Measurements from ENCODE around the gene PKHD1.
A peak's percentile ranks its signal among the peaks of the same experiment; 100 is the strongest.

The PKHD1 gene, protein sequence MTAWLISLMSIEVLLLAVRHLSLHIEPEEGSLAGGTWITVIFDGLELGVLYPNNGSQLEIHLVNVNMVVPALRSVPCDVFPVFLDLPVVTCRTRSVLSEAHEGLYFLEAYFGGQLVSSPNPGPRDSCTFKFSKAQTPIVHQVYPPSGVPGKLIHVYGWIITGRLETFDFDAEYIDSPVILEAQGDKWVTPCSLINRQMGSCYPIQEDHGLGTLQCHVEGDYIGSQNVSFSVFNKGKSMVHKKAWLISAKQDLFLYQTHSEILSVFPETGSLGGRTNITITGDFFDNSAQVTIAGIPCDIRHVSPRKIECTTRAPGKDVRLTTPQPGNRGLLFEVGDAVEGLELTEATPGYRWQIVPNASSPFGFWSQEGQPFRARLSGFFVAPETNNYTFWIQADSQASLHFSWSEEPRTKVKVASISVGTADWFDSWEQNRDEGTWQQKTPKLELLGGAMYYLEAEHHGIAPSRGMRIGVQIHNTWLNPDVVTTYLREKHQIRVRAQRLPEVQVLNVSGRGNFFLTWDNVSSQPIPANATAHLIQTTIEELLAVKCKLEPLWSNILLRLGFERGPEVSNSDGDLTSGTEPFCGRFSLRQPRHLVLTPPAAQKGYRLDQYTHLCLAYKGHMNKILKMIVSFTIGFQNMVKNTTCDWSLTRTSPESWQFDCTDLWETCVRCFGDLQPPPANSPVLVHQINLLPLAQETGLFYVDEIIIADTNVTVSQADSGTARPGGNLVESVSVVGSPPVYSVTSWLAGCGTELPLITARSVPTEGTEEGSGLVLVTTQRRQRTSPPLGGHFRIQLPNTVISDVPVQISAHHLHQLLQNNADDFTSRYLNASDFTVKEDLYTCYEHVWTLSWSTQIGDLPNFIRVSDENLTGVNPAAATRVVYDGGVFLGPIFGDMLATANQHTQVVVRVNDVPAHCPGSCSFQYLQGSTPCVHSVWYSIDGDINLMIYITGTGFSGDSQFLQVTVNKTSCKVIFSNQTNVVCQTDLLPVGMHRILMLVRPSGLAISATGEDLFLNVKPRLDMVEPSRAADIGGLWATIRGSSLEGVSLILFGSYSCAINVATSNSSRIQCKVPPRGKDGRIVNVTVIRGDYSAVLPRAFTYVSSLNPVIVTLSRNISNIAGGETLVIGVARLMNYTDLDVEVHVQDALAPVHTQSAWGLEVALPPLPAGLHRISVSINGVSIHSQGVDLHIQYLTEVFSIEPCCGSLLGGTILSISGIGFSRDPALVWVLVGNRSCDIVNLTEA (N-terminal part only)

DNA sequence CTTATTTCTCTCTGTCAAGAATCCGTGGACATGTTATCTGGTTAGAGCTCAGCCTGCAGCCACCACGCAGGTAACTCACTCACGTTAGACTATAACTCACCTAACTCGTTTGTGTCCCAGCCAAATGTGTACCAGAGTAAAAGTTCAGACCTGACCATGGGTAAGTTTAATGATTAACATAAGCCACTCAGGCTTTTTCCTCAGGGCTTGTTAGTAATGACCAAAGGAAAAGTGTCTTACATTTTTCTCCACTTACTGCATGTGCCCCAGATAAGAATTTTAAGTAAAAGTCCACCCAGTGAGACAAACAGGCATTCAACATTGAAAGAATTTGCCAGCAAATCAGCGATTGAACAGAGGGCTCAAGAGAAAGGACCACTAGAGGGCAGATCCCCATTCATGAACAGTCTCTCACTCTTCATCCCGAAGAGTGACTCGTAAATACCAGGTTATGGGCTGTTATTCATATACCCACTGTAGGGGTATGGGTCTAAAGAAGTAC lies at the start of gene PKHD1:
TSS of gene PKHD1 (minus strand) at position 116 of the 502 bp plus-strand sequence. CDS start 2,680 bp downstream, outside the sequence.
- DNase-seq = no peak
- peak; percentile 77 for ATAC-seq

DNA sequence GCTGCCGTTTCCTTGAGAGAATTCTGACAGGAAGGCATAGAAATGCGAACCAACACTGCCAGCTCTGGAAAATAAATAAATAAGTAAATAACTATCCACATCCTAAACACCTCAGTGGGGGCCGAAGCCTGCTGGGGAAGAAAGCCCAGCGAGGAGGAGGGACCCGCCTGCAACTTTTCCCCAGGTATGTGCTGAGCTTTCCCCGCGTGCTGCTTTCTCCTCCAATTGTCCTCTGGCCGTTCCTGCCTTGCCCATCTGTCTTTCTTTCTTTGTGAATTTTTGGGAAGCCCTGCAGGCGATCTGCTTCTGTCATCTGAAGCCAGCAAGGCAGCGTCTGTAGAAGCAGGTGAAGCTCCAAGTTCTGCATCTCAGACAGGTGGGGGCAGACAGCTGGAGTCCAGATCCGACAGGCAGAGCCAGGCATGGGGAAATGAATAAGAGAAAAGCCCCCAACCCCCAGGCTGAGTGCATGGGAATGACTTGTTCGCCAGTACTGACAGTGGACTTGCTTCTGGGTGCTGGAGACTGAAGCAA lies 49.6 kb upstream of the PKHD1 start:
- no peak for ATAC-seq
- no peak for DNase-seq

DNA sequence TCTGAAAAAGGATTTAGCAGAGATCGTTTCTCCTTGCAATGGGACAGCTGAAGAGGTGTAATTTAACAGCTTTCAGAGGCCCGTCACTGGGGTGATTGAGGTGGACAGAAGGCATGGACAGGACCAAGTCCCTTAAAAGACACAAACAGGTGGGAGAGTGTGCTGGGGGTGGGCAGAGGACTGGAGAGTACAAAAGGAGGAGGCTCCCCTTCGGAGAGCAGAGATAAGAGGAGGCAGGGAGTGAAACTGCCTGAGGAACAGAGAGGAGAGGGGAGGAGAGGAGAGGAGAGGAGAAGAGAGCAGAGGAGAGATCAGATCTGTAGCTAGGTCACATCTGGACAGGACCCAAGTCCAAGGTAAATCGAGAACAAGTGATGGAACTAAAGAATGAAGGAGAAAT lies 48.6 kb upstream of the PKHD1 start:
- ATAC-seq = no peak
- DNase-seq = no peak

DNA sequence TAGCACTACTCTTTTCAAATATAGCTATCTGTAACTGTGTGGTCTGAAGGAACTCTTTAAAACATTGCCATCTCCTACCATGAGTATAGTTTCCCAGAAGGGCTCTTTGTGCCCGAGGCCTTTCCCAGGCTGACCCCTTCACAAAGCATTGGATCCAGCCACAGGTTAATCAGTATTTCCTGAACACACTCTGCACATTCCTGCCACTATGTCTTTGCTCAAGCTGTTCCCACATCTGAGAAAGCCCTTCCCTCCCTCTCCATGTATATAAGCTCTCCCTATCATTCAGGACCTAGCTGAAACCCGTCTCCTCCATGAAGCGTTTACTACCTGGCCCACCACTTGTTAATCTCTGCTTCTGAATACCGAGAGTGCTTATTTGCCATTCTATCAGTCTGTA lies 47.8 kb upstream of the PKHD1 start:
- no peak for DNase-seq
- ATAC-seq = no peak

DNA sequence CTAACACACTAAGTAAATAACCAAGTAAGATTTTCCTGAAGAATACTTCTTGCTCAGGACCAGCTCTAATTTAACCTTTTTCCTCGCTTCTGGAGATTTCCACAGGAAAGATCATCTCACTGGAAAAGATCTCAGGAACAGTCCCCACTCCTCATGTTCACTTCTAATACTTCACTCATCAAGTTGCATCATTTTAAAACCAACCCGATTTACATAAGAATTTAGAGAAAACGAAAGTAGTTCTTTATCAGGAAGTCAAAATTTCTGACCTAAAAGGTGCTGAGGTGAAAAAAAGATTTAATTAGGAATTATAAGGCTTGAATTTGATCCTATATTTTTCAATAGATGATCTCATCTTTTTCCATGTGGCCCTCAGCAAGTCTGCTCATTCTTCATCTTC lies 46.6 kb upstream of the PKHD1 start:
- ATAC-seq = no peak

DNA sequence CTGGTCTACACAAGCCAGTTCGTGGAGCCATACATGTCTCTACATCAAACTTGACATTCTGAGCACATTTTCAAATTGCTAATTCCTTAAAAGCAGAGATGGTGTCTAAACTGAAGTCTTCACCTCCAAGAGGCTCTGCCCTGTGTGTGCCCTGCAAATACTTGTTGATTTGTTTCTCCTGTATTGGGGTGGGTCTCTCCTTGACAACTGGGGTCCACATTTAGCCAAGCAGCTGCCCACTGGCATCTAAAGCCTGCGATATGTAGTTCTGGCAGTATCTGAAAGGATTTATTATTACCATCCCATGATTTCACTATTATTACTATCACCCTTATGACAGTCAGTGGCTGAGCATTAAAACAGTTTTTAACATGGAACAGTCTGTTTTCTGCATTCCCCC lies 45.9 kb upstream of the PKHD1 start:
- no peak for DNase-seq
- no peak for ATAC-seq

More for the DNA sequence above, 46.6 kb upstream of the PKHD1 start:
- DNase-seq = no peak

DNA sequence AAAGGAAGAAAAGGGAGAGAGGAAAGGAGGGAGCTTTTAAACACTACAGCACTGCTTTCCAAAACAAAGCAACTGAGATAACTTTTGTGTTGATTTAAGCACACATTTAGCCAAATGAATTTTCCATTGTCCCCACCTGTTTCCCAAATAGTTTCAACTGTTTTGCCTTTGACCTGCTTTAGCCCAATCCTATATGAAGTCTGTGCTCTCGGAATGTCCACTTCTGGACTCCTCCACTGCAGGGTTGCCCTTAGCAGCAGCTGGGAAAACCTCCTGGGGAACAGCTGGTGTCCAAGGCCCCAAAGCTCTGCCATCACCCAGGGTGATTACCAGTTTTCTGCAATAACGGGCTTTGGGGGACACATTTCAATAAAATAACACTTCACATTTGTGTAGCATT lies 44.9 kb upstream of the PKHD1 start:
- DNase-seq (no peak), ATAC-seq (no peak)

DNA sequence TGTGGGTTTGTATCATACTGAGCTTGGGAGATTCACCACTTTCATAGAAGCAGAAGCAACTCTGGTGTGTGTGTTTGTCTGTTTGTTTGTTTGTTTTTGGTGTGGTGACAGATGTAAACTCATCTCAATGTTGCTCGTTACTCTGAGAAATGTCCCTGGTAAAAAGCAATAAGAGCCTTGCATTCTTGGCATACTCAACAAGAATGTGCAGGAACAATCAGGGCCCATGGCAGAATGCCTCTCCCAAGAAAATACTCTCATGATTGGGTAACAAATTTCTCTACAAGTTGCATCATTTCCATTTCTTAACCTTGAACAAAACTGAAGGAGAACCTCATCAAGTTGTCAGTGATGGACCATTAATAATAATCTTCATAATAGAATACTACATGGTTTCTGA lies 43.0 kb upstream of the PKHD1 start:
- no peak for ATAC-seq
- no peak for DNase-seq

DNA sequence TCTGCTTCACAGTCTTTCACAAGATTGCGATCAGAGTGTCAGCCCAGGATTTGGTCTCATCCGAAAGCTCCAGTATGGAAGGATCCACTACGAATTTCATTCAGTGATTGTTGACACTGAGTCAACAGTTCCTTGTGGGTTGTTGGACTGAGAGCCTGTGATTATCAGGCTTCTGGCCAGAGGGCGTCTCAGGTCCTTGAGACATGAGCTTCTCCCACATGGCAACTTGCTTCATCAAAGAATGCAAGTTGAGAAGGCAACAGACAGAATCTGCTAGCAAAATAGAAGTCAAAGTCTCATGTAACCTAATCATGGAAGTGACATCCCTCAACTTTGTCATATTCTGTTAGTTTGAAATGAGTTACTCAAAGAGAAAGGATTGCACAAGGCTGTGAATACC lies 40.5 kb upstream of the PKHD1 start:
- DNase-seq = no peak
- ATAC-seq = no peak

DNA sequence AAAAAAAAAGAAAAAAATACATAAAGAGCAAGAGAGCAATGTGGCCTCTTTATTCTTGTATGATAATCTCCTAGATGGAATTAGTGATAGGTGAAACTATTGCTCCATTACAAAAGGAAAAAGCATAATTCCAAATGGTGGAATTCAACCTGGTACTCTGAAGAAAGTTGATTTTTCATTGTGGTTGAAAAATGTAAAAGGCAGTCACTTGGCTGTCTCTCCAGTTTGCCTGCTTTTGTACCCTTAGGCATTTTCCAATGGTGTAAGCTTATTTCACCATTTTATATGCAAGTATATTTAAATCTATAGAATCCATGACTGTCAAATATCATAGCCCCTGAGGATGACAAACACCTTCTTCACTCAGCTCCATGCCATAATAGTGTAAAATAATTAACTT lies 38.8 kb upstream of the PKHD1 start:
- no peak for ATAC-seq
- no peak for DNase-seq

DNA sequence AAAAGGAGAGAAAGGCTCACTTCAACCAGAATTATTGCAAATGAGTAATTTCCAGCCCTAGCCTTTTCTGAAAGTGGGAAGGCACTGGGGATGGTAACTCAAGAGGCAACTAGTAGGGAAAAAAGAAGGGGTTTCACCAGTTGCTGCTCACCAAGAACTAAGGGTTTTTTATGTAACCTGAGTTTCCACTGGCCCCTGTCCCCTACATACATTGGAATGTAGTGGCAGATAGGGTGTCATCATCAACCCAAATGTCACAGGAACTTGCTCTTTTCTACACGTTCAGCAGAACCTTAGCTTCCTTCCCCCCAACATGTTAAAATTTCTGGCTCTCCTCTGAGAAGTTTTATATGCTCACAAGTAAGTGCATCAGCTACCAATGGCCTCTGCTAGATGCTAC lies 38.2 kb upstream of the PKHD1 start:
- ATAC-seq = peak; percentile 73
- no peak for DNase-seq

DNA sequence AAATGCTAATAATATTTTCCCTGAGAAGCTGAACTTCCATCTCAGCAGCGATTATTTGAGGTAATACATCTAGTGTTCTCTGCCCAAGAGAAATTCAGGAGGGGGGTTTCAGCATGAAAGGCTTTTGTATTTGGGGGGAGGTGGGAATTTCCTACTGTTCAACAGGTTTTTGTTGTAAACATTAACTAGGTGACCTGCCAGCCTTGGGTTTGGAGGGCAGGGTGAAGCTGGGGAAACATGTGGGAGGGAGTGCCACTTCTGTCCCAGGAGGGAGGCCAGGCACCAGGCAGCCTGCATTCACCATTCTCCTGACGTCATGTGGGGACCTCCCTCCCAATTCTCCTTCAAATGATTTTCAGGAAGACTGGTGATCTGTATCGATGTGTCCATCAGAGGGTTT lies 37.7 kb upstream of the PKHD1 start:
- no peak for DNase-seq
- ATAC-seq = peak; percentile 9

DNA sequence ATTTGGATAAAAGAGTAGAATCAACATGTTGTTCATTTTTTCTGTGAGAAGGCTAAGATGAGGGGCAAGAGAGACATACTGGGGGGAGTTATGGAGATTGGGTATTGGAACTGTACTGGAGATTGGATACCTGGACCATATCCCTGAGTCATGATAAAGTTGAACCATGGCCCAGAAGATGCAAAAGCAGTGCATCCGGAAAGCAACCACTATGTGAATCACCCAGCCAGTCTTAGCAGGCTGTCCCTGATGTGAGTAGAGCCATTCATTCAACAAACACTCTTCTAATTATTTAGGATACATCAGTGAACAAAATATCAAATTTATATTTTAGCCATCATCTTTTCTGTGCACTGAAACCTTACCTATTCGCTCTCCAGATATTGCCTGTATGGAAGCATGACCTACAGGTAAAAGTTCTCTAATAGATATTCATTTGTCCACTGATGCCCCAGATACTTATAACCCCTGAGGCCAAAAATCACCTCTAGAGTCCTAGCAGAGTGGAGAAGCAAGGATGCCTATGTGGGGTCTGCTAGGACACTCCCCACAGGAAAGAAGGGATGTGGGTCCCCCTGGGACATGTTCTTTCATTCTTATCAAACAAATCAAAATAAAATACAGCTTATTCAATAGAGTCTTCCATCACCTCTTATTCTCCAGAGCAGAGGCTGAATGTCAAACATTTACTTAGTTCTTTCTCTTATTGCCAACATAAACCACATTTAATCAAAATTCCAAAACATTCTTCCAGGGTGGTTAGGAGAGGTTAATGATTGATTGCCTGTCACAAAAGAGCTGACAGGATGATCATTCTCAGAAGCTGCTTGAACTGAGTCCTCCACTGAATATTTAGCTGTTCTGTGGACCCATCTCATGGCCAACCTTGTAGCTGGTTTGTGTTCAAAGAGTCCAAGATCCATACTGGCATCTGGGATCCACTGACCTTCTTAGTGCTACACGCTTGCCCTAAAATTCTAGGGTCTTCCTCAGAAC lies 37.0 kb upstream of the PKHD1 start:
- no peak for ATAC-seq

DNA sequence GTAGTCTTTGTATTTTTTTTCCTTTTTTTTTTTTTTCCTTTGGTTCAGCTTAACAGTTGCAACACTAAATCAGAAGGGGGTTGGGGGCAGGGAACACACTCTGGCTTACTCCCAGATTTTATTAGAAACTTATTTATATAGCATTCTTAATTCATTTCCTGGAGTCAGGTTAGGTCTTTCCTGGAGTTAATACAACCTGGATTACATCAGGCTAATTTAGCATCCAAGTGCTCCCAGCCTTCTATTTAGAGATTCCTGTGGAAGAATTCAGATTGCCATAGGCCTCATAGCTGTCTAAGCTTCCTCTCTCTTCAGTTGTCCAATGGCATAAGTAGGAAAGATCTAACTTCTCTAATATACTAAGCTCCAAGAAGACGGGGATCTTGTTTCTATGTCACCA lies 35.8 kb upstream of the PKHD1 start:
- ATAC-seq (no peak), DNase-seq (no peak)

More for the DNA sequence above, 37.0 kb upstream of the PKHD1 start:
- DNase-seq = no peak

DNA sequence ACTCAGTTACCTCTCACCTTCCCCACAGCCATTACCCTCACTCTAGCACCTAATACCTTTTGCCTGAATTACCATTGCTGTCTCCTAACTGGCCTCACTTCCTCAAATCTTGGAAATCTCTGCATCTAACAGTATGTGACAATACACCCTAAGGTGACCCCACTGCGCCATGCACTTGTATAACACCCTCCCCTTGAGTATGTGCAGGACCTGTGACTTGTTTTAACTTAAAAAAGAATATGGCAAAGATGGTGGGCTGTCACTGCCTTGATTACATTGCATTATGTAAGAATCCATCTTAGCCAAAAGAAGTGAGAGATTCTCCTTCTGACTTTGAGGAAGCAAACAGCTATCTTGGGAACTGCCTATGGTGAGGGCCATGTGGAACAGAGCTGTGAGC lies 29.9 kb upstream of the PKHD1 start:
- DNase-seq = no peak
- no peak for ATAC-seq

DNA sequence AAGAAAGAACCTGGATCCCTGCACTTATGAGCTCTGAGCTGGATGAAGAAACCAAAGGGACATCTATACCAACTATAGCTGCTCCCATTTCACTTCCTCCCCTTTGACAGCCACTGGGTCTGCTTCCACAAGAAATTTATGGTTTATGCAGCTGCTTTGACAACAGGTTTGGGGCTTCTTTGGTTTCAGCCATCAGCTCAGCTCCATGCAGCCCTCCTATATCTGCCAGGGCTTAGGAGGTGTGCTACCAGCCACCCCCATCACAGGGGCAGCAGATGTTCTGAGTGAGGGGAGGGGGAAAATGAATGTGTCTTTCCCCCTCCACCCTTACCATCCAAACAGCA lies 29.2 kb upstream of the PKHD1 start:
- DNase-seq = no peak

DNA sequence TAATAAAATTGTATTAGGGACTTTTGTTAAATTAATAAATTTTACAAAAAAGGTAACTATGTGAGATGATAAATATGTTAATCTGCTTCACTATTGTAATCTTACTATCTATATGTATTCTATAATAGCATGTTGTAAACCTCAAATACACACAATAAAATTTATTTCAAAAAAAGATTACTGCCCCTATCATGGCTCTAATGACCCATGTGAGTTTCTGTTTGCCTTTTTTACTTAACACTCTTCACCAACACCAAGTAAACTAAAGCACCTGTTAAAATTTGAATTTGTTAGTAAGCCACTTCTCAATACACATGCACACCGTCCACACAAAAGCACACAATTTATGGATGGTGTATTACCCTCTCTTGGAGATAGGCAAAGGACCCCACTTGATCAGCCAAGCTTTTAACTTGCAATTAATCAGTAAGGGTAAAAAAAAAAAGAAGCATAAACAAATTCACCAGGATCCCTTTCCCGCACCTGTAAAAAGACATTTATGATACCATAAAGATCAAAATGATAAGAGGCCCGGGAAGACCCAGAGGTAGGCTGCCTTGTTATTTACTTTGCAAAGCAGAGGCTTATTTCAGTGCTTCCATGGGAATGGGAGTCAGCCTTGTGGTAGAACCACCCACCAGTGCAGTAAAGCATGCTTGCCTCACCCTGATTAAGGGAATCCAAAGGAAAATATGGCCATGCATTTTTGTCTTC lies 28.6 kb upstream of the PKHD1 start:
- no peak for DNase-seq
- ATAC-seq = no peak

More for the DNA sequence above, 29.2 kb upstream of the PKHD1 start:
- no peak for ATAC-seq

DNA sequence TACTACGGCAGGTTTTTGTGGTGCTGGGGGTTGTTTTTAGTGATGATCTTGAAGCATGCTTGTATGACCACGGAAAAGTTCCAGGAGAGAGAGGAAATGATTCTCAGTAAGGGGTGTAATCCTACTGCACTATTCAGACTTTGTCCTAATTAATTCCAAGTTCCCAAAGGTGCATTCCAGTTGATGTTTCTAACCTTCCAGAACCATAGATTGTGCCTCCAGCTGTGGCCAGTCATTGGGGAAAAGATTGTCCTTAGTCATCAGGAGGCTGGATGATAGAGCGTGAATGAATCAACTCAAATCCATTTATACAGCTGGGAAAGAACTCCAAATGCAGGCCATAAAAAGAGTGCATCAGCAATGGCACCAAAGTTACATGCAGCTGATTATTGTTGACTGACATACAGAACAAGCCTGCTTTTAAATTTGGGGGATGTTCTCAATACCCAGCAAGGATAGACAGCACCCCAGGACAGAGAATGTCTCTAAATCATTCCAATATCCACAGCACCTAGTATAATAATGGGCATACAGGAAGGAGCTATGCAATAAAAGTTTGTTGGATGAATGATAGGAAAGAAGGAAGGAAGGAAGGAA lies 27.8 kb upstream of the PKHD1 start:
- DNase-seq (no peak), ATAC-seq (no peak)

DNA sequence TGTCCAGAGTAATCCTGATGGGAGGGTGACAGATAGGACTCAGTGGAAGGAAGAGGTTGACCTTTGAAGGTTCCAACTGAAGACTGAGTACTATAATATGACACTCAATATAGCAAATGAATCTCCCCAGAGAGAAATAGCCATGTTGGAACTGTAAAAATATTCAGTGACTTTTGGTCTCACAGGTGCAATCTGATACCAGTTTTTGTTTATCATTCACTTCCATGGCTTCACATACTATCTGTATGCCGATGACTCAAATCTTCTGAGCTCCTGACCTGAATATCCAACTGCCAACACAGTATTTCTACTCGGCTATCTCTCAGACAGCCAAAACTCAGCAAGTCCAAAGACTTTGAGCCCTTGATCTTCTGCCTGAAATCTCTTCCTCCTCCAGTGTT lies 21.8 kb upstream of the PKHD1 start:
- ATAC-seq = no peak
- DNase-seq = no peak

DNA sequence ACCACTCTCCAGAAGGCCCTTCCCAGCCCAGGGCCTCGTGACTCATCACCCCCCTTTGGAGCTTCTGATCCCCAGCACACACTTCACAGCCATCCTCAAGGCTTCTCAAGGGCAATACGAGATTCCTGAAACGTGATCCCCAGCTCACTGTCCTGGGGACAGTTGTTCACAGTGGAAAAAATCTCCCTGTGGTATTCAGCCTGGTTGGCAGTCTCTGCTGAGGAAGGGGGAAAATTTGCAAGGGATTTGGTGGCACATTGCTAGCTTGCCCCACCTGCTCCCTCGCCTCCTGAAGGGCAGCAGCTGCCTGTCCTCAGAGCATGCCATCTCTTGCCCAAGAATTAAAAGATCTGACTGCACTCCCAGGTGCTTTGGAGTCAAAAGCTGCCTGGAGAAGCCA lies 20.7 kb upstream of the PKHD1 start:
- DNase-seq (no peak), ATAC-seq (no peak)

Measured in stimulated activated naive CD8-positive, alpha-beta T cell treated with anti-CD3 and anti-CD28 coated beads, Interleukin-15, Interleukin-2, amounts not matched to agents 100 U/mL and 50 U/mL, for 24 hours (primary cell).